Inflammatory macrophage (primary cell): ENCODE measurements around the gene GRWD1.

ENCODE experiments used
- DNase-seq, 2 donors: peaks; one replicate each; pipeline ENCODE4 v3.0.0-alpha.2; 2020 to 2022

Gene GRWD1

DNA sequence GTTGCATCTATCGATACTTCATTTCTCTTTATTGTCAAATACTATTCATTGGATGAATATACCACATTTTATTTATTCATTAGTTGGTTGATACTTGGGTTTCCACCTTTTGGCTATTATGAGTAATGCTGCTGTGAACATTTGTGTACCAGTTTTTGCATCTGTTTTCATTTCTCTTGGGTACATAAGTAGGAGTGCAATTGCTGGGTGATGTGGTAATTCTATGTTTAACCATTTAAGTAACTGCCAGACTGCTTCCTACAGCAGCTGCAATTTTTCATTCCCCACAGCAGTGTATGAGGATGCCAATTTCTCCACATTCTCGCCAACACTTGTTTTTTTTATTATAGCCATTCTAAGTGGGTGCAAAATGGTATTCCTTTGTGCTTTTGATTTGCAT is 12.2 kb downstream of the GRWD1 start:
- no peak for DNase-seq

DNA sequence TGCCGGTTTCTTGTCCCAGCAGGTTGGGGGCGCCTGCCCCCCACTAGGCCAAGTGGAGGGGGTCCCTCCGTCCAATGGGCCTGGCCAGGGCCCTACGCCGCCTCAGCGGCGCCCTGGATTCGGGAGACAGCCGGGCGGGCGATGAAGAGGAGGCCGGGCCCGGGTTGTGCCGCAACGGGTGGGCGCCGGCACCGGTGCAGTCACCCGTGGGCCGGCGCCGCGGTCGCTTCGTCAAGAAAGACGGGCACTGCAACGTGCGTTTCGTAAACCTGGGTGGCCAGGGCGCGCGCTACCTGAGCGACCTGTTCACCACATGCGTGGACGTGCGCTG is 15.8 kb downstream of the GRWD1 start:
- no peak for DNase-seq

DNA sequence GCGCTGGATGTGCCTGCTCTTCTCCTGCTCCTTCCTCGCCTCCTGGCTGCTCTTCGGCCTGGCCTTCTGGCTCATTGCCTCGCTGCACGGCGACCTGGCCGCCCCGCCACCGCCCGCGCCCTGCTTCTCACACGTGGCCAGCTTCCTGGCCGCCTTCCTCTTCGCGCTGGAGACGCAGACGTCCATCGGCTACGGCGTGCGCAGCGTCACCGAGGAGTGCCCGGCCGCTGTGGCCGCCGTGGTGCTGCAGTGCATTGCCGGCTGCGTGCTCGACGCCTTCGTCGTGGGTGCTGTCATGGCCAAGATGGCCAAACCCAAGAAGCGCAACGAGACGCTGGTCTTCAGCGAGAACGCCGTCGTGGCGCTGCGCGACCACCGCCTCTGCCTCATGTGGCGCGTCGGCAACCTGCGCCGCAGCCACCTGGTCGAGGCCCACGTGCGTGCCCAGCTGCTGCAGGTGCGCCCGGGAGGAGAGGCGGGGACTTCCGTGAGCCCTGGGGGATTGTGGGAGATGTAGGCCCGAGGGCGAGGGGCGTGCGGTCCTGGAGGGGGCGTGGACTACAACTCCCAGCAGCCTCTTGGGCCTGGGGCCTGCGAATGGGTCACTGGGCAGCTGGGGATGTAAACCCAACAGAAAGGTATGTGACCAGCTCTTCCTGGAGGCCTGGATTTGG is 16.3 kb downstream of the GRWD1 start:
- no peak for DNase-seq

DNA sequence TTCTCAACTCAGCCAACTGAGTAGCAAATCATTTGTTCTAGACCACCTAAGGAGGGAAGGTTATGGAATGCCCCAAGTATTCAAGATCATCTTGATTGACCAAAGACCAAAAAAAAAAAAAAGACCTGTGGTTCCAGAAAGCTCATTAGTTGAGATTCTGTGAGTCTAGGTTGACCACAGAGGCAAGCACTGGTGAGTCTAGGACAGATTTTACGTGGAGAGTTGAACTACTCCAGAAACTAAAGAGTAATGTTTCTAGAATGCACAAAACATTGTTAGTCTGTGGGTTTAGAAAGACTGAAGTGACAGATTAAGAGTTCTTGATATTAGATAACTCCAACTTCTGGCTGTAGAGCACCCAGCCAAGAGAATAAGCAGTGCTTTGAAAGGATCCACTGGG is 19.4 kb downstream of the GRWD1 start:
- no peak for DNase-seq

DNA sequence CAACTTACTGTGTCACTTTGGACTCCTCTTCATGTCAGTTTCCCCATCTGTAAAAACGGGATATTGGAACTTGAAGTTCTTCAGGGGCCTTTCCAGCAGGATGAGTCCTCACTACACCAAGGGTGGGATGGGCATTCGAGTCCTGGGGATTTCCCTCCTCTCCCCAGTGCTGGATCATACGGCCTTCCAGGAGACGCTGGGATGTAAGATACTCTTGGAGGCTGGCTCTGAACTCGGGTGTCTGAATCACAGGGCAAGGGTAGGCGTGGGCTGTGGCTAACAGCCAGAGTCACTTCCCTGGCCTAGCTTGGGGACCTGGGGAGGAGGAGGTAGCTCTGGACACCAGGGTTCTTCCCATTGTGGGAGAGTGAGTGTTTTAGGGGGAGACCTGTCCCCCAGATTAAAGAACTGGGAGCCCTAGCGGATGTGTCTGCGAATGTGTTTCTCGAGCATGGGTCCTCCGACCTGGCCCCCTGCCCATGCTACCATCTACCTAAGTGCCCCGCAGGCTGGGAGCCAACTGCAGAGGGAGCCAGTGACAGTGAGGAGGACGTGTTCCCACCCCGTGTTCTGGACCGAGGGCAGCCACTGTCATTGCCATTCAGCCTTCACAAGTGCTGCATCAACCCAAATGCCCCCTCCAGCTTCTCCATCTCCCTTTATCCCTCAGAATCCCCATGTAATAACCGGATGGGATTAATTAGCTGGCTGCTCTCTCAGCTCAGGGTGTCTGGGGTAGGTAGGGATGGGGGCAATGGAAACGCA is 21.0 kb downstream of the GRWD1 start:
- DNase-seq, result peak; percentile 22 to 62

DNA sequence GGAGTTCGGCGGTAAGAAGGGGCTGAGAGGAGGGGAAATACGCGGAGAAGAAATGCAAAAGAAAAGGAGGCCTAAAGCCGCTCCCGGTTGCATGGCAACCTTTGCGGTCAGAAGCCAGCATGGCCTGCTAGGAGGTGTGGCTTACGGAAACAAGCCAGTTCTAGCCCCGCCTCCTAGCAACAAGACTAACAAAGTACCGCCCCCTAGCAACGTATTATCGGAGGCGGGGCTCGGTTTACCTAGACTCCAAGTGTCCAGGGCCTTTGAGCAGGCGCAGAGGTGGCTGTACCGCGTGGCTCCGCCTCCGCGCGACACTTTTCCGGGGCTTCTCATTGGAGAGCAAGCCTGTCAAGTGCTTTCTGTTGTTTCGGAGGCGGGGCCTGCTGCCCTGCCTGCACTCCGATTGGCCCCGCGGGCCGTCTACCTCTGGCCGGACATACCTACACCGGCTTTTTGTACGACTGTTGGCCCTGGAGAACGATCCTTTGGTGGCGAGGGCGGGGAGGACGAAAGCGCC is 23.0 kb downstream of the GRWD1 start:
- peak; percentile 100 for DNase-seq

DNA sequence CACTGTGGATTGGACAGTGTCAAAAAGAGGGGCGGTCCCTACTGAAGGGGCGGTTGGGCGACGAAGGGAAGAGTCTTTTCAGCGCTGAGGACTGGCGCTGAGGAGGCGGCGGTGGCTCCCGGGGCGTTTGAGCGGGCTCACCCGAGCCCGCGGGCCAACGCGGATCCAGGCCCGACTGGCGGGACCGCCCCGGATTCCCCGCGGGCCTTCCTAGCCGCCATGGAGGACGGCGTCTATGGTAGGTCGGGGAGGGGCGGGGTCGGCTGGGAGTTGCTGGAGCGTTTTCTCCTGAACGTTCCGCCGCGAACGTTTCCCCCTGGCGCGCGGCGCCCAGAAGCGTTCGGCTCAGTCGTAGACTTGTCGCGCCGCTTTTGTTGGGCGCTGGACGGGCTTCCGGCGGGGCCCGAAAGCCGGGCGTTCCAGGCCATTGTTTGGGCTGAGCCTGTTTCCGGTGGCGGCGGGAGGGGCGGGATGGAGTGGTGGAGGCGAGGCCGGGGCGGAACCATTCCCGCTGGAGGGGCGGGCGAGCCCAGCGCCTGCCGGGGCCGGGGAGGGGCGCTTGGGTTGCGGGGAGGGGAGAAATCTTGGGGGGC is 23.6 kb downstream of the GRWD1 start, which contains the start of gene CYTH2:
CYTH2 (plus strand) TSS at position 81 of the 593 bp plus-strand sequence; CDS start at position 220, 139 bp downstream.
- DNase-seq, result peak; percentile 61 to 72

DNA sequence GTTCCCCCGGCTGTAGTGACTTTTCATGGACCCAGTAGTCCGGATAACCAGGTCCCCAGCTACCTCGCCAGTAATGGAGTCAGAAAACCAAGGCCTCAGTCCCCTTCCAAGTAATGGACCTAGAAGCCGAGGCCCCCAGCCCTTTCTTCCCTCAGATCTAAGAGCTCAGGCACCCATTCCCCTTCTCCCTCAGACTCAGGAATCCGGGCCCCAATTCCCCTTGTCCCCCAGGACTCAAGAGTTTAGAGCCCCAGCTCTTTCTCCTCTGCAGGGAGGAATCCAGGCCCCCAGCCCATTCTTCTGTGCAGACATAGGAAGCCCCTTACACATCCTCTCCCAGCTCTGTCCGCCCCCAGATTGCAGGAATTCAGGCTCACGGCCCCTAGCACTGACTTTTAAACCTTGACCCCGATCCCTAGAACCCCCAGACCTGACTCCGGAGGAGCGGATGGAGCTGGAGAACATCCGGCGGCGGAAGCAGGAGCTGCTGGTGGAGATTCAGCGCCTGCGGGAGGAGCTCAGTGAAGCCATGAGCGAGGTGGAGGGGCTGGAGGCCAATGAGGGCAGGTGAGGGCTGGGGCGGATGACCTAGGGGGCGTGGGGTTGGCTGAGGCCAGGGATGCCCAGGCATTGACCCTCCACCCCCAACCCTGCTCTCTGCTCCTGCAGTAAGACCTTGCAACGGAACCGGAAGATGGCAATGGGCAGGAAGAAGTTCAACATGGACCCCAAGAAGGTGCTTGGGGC is 24.3 kb downstream of the GRWD1 start:
- no peak for DNase-seq

DNA sequence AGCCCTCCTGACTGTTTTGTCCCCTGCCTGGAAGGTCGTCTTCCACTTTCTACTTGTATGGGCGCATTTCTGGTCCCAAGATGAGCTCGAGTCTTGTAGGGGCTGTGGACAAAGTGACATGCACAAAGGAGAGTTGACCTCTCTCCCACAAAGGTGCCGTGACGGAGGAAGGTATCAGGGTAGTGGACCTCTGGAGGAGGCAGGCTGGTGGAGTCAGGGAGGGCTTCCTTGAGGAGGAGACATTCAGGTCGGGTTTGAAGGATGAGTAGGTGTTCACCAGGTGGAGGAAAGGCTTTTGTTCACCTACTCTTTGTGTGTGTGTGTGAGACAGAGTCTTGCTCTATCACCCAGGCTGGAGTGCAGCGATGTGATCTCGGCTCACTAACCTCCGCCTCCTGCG is 25.1 kb downstream of the GRWD1 start:
- no peak for DNase-seq

DNA sequence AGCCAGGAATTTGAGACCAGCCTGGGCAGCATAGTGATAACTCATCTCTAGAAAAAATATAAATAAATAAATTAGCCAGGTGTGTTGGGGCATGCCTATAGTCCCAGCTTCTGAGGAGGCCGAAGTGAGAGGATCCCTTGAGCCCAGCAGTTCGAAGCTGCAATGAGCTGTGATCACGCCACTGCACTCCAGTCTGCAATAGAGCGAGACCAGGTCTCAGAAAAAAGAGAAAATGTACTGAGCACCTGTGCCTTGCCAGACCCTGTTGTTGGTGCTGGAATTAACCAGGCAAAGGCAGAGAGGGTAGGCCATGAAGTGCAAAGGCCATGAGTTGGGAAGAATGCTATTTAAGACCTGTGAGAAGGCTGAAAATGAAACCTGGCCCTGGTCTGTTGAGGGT is 26.1 kb downstream of the GRWD1 start:
- no peak for DNase-seq

DNA sequence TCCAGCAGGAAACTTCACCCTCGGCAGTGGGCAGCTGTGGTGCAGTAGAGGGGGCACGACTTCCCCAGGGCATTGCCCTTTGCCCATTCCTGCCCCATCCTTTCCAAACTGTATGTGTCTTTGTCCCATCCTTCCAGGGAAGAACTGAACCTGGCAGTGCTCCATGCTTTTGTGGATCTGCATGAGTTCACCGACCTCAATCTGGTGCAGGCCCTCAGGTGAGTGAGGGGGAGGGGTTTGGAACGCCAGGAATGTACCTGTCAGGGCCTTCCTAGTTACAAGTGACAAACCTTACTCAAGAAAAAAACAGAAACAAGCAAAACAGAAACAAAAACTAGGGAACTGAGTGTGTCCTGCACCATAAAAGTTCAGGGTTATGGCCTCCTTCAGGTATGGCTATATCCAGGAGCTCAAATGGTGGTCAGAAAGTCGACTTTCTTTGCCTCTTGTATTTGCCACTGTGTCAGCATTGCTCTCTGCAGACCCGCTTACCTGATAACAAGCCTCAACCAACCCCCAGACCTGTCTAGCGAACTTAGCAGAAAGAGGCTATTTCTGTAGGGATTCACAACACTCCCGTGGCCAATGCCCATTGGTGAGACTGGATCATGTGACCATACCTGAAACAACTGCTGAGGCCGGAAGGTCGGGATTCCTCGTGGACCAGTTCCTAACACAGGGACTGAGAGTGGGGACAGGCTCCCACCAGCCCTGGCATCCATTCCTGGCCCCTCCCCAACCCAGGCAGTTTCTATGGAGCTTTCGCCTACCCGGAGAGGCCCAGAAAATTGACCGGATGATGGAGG is 27.6 kb downstream of the GRWD1 start:
- no peak for DNase-seq

DNA sequence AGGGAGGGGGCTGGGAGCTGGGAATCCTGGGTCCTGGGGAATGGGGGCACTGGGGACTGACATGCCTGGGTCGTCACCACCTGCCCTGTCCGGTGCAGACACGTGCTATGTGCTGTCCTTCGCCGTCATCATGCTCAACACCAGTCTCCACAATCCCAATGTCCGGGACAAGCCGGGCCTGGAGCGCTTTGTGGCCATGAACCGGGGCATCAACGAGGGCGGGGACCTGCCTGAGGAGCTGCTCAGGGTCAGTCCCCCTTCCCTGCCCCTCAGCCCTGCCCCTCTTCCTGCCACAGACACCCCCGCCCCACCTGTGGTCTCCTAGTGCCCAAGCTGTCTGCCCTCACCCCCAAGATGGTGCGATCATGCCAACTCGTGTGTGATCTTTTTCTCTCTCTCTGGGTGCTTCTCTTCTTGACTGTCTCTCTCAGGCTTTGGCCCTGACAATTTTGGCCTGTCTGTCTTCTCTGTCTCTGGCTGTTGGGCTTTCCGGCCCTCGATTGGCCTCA is 28.4 kb downstream of the GRWD1 start:
- DNase-seq, result no peak

DNA sequence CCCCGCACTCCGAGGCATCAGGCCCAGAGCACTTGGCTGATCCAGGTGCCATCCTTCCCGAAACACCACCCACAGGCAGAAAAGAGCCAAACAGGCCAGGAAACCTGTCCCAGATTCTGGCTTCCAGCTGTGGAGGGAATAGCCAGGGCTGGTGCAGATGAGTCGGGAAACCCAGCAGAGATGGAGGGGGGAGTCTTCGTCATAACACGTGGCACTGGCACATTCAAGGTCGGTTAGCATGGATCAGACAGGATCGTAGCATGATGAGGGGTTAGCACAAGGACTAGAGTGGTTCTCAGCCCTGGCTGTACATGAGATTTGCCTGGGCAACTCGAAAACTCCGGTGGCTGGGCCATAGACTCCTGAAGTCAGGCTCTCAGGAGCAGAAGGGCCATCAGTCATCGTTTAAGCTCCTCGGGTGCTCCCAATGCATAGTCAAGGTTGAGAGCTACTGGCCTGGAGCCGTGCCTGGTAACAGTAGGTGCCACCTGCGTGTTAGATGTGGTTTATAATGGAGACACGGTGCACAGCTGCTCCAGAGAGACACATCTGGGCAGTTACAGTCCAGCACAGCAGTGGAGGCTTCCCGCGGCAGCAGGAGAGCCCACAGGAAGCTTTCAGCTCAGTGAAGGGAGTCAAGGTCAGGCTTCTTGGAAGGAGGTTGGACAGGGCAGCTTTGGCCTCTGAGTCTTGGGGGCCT is 29.7 kb downstream of the GRWD1 start:
- no peak for DNase-seq

DNA sequence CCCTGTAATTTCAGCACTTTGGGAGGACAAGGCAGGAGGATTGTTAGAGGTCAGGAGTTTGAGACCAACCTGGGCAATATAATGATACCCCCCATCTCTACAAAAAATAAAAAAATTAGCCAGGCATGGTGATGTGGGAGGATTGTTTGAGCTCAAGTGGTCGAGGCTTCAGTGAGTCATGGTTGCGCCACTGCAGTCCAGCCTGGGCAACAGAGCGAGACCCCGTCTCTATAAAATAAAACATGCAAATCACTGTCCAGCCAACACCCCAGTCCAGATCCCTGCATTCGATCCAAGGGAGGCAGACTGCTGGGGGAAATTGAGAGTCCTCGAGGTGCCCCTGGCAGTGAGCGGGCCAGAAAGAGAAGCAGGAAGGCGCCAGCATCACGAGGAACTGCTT is 30.4 kb downstream of the GRWD1 start:
- DNase-seq, result no peak

DNA sequence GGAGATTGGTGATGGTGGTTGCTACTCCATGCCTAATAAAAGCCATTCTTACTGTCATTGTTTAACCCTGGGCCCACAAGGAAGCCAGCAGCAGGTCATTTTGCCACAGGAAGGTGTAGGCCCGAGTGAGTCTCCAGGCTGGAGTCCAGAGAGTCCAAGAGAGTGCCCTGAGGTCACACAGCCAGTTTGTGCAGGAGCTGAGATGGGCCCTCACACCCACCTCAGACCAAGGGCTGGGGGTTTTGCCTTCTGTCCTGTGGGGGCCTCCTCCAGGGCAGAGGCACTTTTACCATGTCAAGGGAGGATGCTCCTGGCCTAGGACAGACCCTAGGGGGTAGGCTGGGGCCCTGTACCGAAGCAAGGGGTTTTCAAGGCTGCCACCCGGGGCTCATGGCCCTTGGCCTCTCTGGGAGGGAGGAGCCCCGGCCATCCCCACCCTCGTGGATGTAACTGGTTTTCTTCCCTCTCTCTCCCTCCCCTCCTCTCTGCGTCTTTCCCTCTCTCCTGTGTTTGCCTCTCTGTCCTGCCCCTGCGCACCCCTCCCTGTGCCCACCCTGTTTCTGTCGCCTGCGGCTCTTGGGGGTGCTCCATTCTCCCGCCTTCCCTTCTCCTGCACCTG is 31.4 kb downstream of the GRWD1 start:
- DNase-seq, result no peak

DNA sequence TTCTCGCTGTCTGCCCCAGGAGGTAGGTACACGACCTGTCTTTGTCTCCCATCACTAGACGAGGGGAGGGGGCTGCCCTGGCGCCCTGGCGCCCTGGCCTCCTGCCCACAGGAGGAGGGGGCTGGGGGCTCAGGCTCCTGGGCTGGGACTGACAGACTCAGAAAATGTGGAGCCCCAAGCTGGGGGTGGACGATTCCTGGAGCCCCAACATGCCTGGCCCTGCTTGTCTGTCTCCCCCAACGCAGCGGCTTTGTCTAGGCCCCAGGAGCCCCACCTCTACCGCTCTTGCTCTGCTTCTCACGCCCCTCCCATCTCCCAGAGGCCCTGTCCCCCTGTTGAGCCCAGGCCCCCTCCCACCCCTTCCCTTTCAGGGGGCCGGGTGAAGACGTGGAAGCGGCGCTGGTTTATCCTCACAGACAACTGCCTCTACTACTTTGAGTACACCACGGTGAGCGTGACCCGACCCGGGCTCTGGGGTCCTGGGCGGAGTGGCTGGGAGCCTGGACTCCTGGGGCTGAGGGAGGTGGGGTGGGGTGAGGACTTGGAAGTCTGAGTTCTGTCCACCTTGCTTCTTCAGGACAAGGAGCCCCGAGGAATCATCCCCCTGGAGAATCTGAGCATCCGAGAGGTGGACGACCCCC is 32.0 kb downstream of the GRWD1 start:
- no peak for DNase-seq

DNA sequence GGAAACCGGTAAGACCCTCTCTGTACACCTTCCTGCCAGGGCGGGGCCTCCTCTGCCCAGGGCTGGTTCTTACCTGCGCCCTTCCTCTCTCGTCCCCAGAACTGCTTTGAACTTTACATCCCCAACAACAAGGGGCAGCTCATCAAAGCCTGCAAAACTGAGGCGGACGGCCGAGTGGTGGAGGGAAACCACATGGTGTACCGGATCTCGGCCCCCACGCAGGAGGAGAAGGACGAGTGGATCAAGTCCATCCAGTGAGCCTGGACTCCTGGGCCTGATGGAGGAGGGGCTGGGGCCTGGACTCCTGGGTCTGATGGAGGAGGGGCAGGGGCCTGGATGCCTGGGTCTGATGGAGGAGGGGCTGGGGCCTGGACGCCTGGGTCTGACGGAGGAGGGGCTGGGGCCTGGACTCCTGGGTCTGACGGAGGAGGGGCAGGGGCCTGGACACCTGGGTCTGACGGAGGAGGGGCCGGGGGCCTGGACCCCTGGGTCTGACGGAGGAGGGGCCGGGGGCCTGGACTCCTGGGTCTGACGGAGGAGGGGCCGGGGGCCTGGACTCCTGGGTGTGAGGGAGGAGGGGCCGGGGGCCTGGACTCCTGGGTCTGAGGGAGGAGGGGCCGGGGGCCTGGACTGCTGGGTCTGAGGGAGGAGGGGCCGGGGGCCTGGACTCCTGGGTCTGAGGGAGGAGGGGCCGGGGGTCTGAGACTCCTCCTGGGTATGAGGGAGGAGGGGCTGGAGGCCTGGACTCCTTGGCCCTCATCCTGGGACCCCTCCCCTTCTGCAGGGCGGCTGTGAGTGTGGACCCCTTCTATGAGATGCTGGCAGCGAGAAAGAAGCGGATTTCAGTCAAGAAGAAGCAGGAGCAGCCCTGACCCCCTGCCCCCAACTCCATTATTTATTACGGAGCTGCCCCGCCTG is 32.8 kb downstream of the GRWD1 start:
- no peak for DNase-seq

DNA sequence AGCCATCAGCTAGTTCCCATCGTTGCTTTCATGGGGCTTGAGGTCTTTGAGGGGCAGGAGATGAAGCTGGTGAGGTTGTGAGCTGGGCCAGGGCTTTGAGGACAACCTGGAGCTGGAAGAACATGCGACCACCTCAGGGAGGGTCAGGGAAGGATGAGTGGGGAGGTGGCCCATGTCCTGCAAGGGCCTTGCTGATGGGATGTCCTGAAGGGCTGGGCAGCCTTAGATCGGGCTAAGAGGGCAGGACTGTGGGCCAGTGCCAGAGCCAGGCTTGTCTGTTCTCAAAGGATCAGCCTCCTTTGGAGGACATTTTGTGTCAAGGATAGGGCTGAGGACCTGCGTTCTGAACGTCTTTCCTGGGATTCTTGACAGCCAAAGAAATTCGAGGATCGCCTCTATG is 33.9 kb downstream of the GRWD1 start:
- no peak for DNase-seq

DNA sequence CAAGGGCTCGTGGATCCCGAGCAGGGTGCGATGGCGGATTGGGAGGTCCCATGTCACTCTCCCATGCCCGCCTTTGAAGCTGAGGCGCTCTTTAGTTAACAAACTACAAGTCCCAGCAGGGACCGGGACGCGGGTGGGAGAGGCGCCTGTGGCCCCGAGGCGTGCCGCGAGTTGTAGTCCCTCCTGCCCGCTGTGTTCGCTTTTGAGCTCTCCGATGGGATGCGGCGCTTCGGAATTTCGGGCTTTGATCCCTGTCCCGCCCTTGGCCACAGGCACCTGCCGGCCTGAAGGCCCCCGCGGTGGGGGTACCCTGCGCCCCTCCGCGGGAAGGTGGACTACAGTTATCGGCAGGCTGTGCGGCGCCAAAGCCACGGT is 34.4 kb downstream of the GRWD1 start:
- peak in 1 of 2 donors; percentile 16 for DNase-seq
